ENCODE measurements around the gene PKNOX2.

DNA sequence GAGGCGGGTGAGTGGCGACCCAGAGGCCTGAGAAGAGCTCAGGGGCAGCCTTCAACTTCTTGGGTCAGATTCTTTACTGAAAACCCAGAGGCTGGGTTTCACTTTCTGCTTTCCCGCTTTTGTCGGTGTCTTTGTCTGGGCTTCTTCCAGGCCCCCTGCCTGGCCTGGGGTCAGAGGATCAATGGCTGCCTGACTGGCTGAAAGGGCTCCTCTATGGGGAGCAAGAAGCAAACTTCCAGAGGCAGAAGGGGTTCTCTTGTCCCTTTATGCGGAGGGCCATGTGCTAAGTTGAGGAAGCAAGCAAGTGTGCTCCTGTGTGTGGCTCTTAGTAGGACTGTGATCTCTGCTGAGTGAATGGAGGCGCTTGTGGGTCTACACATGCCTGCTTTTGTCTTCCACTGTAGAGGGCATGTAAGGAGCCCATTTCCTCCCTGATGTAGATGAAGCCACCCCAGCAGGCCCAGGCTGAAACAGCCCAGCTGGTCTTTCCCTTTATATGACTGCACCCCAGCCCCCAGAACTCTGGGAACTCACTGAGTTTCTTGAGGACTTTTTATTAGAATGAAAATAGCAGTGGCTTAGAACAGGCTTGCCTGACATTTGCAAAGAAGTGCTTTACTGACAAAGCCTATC is 1.0 kb upstream of the PKNOX2 start:
- TF ChIP-seq, protein P1, sequence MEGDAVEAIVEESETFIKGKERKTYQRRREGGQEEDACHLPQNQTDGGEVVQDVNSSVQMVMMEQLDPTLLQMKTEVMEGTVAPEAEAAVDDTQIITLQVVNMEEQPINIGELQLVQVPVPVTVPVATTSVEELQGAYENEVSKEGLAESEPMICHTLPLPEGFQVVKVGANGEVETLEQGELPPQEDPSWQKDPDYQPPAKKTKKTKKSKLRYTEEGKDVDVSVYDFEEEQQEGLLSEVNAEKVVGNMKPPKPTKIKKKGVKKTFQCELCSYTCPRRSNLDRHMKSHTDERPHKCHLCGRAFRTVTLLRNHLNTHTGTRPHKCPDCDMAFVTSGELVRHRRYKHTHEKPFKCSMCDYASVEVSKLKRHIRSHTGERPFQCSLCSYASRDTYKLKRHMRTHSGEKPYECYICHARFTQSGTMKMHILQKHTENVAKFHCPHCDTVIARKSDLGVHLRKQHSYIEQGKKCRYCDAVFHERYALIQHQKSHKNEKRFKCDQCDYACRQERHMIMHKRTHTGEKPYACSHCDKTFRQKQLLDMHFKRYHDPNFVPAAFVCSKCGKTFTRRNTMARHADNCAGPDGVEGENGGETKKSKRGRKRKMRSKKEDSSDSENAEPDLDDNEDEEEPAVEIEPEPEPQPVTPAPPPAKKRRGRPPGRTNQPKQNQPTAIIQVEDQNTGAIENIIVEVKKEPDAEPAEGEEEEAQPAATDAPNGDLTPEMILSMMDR (IDR thresholded peaks at IDR 0.05; ENCODE audit: low read depth, low read length, poor library complexity, severe bottlenecking) = no peak
- no peak for TF ChIP-seq EZH2phosphoT487 (IDR thresholded peaks at IDR 0.05; ENCODE audit: borderline replicate concordance, low read length)

All from DOHH2 (cell line).